Keratinocyte (primary cell): Measurements from ENCODE around the gene GPR62.

Experiments
- EZH2 ChIP-seq: IDR thresholded peaks from one replicate; pipeline ENCODE4 v1.6.1; 2012; ENCODE audit warnings: inconsistent platforms, mild to moderate bottlenecking, low read length, moderate library complexity
- TF ChIP-seq, protein P1 (sequence below), 3 experiments: IDR thresholded peaks in 1 of 3; conservative IDR thresholded peaks in 1 of 3; optimal IDR thresholded peaks in 1 of 3; 2 replicates in 2 of 3; 3 replicates in 1 of 3; pipeline versions ENCODE3 to v1.5.1; 2011; ENCODE audit warnings: low read length in 3 of 3, mild to moderate bottlenecking in 3 of 3, moderate library complexity in 2 of 3, control low read depth in 1 of 3, inconsistent platforms in 1 of 3; ENCODE audit not compliant: insufficient read depth in 2 of 3; ENCODE audit errors: extremely low read depth in 1 of 3

DNA sequence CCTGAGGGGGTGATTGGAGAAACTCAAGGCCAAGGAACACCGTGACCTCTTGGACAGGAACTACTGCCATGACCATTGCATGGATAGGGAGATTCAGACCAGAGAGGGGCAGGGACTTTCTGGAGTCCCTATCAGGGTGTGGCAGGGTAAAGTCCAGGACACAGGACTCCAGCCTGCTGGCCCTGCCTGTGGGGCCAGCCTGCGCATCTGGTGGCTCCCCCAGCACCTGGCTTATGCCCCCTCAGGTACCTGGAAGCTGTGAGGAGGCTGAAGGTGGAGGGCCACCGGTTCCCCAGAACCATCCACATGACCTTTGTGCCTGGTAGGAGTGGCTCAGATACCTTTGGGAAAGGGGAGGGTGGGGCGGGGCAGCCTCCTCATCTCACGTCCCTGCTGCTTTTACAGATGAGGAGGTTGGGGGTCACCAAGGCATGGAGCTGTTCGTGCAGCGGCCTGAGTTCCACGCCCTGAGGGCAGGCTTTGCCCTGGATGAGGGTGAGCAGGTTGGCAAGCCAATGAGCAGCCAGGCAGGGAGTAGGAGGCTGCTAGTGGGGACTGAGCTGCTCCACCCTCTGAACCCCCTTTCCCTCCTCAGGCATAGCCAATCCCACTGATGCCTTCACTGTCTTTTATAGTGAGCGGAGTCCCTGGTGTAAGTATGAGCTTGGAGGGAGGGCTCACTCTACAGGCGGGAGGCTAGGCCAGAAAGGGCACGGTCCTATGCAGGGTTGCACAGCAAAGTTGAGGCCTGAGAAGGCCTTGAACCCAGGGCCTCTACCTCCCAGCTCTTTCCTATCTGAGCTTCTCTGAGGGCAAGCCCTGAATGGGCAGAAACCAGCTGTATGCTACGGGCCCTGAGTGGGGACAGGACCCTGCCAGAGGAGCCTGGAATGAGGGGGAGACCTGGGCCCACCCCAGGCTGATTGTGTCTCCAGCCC, 31.1 kb downstream of the GPR62 start:
- TF ChIP-seq EZH2, result no peak
- TF ChIP-seq, protein P1, sequence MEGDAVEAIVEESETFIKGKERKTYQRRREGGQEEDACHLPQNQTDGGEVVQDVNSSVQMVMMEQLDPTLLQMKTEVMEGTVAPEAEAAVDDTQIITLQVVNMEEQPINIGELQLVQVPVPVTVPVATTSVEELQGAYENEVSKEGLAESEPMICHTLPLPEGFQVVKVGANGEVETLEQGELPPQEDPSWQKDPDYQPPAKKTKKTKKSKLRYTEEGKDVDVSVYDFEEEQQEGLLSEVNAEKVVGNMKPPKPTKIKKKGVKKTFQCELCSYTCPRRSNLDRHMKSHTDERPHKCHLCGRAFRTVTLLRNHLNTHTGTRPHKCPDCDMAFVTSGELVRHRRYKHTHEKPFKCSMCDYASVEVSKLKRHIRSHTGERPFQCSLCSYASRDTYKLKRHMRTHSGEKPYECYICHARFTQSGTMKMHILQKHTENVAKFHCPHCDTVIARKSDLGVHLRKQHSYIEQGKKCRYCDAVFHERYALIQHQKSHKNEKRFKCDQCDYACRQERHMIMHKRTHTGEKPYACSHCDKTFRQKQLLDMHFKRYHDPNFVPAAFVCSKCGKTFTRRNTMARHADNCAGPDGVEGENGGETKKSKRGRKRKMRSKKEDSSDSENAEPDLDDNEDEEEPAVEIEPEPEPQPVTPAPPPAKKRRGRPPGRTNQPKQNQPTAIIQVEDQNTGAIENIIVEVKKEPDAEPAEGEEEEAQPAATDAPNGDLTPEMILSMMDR (optimal IDR thresholded peaks at IDR 0.05 in 1 of 3, IDR thresholded peaks at IDR 0.05 in 1 of 3, conservative IDR thresholded peaks at IDR 0.05 in 1 of 3; ENCODE audit: extremely low read depth in 1 of 3, insufficient read depth in 2 of 3, low read length in 3 of 3), result no peak
